Right atrium auricular region (tissue), 2 donors: ENCODE data around the gene RFXAP. TPM values are rescaled to one million over a fixed set of nuclear protein-coding genes. Genes with fewer than 3 reads are reported as not detected.

Source experiments
- DNase-seq: peaks from one replicate; pipeline ENCODE4 v3.0.0-alpha.2; 2019; ENCODE audit warnings: low spot score
- H3K27ac ChIP-seq, 2 donors: fragments of 200-600 bp; sonication (generic); 1 replicate in 1 of 2; 2 replicates in 1 of 2; pipeline ENCODE4 v1.5.1; 2016 to 2019
- H3K27me3 ChIP-seq, 2 donors: fragments of 200-600 bp; sonication (generic); one replicate each; pipeline versions ENCODE4 v1.5.1 to v1.6.0; 2017 to 2019
- H3K36me3 ChIP-seq: fragments of 200-600 bp; sonication (generic); one replicate; pipeline ENCODE4 v1.5.1; 2016
- H3K4me1 ChIP-seq, 2 donors: fragments of 200-600 bp; sonication (generic); one replicate each; pipeline versions ENCODE4 v1.5.1 to v1.6.0; 2017 to 2019
- H3K4me3 ChIP-seq, 2 donors: fragments of 200-600 bp; sonication (generic); 1 replicate in 1 of 2; 2 replicates in 1 of 2; pipeline ENCODE4 v1.5.1; 2017 to 2019; ENCODE audit warnings: mild to moderate bottlenecking in 1 of 2, moderate library complexity in 1 of 2
- H3K9me3 ChIP-seq, 2 donors: fragments of 200-600 bp; sonication (generic); one replicate each; pipeline ENCODE4 v1.5.1; 2019
- CTCF ChIP-seq, 2 donors: fragments of 200-600 bp; sonication (generic); IDR thresholded peaks; one replicate each; pipeline ENCODE4 v1.5.1; 2019; ENCODE audit warnings: antibody characterized with exemption in 2 of 2
- total RNA-seq, 2 donors: library from RNA; depleted of rRNA; stranded (reverse); fragments of >200 nt; gene quantifications; one replicate each; pipeline ENCODE4 v1.1.0, GENCODE V29; 2016

The RFXAP gene
- total RNA-seq, 2 donors from 2014 or later, result 1.7 to 2.2 TPM

DNA sequence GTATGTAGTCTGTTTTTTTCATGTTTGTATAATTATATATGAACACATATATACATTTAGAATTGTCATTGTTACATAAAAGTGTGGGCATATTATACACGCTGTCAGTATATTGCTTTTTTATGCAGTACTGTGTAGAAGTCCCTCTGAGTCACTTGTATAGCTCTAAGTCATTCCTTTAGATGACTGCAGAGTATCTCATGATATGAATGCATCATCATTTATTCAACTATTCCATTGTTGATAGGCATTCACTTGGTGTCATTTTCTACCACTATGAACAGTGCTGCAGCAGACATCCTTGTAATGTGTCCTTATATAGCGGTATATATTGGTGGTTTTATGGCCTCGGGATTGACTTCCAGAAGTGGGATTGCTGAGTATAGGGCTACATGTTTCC is 15.3 kb downstream of the RFXAP start:
- no peak overlapping the region for H3K4me3 ChIP-seq
- no peak for DNase-seq
- H3K9me3 ChIP-seq, result no peaks in the 10 kb centered on the region
- H3K36me3 ChIP-seq, result no peaks in the 10 kb centered on the region
- TF ChIP-seq CTCF (IDR thresholded peaks at IDR 0.05), result no peak
- H3K27me3 ChIP-seq, result no peaks in the 10 kb centered on the region
- peaks cover 0 to 7% of the 10 kb centered on the region in 2 donors for H3K4me1 ChIP-seq
- no peak overlapping the region for H3K27ac ChIP-seq

DNA sequence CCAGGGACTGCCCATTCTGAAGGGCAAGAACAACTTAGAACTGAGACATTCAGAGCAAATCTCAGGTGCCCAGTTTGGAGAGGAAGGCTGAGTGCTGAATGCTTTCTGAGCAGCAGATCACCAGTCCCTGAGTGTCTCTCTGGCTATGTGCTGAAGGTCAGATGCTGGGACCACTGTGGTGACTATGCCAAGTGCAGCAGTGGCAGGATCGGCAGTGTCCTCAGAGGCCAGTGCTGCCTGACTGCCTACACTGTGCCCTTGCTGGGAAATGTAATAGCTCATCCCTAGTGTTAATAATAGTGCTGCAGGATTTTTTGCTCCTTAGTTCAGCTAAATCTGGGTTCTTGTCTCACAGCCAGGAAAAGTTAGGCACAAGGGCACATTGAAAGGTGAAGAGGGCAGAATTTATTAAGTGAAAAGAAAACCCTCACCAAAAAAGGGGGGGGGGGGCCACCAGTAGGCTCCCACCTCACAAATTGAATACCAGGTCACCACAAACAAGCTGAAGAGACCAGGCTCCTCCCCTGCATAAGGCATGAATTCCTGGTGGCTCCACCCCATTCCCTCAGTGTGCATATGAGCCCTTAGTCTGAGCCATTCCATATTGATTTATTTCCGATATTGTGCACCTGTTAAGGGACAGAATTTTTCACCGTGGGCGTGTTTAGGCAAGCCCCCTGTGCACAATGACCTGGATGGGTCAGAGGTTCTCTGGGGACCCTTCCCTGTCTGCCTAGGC is 18.5 kb downstream of the RFXAP start:
- DNase-seq, result no peak

DNA sequence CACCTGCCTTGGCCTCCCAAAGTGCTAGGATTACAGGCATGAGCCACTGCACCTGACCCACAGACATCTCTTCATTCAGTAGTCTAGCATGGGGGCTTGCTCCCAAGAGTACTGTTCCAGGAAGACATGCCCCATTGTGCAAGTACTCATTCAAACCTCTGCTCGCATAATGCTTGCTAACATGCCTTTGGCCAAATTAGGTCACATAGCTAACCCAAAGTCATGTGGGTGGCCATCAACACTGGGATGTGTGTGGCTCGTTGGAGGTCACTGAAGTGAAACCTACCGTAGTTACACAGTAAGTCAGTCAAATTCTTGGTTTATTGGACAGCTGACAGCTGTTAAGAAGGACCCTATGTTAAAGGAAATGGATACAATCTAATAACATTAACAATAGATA is 20.3 kb downstream of the RFXAP start:
- Histone ChIP-seq H3K4me3 (no peak overlapping the region), H3K36me3 (no peaks in the 10 kb centered on the region), H3K27me3 (no peaks in the 10 kb centered on the region), H3K4me1 (peaks cover 0 to 7% of the 10 kb centered on the region in 2 donors), H3K9me3 (no peaks in the 10 kb centered on the region), H3K27ac (no peak overlapping the region)
- no peak for DNase-seq
- TF ChIP-seq CTCF (IDR thresholded peaks at IDR 0.05), result no peak

More for the DNA sequence above, 18.5 kb downstream of the RFXAP start:
- H3K27me3 ChIP-seq, result no peaks in the 10 kb centered on the region
- TF ChIP-seq CTCF (IDR thresholded peaks at IDR 0.05), result no peak
- H3K27ac ChIP-seq, result peak overlapping the region in 1 of 2 donors; percentile 23
- no peaks in the 10 kb centered on the region for H3K36me3 ChIP-seq
- no peaks in the 10 kb centered on the region for H3K9me3 ChIP-seq
- H3K4me1 ChIP-seq, result peaks cover 0 to 7% of the 10 kb centered on the region in 2 donors
- H3K4me3 ChIP-seq, result no peak overlapping the region

DNA sequence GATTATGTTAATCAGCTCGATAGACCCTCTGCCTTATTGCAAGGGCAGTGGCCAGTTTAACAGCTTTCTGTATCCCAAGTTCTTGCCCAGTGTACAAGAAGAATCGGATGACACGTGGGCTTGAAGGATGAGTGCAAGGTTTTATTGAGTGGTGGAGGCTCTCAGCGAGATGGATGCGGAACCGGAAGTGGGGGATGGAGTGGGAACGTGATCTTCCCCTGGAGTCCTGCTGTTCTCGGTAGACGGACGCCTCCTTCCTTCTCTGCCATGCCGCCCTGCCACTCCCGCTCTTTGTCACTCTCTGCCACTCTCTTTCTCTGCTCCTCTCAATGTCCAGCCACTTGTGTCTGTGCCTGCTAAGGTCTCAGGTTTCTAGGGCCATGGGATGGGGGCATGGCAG is 21.0 kb downstream of the RFXAP start:
- Histone ChIP-seq H3K27ac (no peak overlapping the region), H3K27me3 (no peaks in the 10 kb centered on the region), H3K36me3 (no peaks in the 10 kb centered on the region), H3K4me3 (no peak overlapping the region), H3K9me3 (no peaks in the 10 kb centered on the region), H3K4me1 (peaks cover 0 to 7% of the 10 kb centered on the region in 2 donors)
- TF ChIP-seq CTCF (IDR thresholded peaks at IDR 0.05), result no peak
- no peak for DNase-seq

- Histone ChIP-seq H3K27ac (no peak overlapping the region), H3K4me1 (peaks cover 0 to 7% of the 10 kb centered on the region in 2 donors), H3K36me3 (no peaks in the 10 kb centered on the region), H3K9me3 (no peaks in the 10 kb centered on the region), H3K27me3 (no peaks in the 10 kb centered on the region), H3K4me3 (no peak overlapping the region)
- no peak for TF ChIP-seq CTCF (IDR thresholded peaks at IDR 0.05)
- DNase-seq, result no peak
These were observed 21.8 kb downstream of the RFXAP start for GRCh38 chr13:36840718-36841250.
